Glutamatergic neuron (in vitro differentiated cells): Measurements from ENCODE around the gene CYB561D2. TPM values are rescaled to one million over a fixed set of nuclear protein-coding genes. Genes with fewer than 3 reads are reported as not detected.

ENCODE experiments used
- DNase-seq: peaks from one replicate; pipeline ENCODE4 v3.0.0; 2022
- H3K27ac Mint-ChIP-seq: one replicate; pipeline ENCODE4 v1.8.0; 2020; ENCODE audit warnings: mild to moderate bottlenecking, mixed read lengths, inconsistent platforms; ENCODE audit not compliant: unreplicated experiment
- H3K27me3 Mint-ChIP-seq: one replicate; pipeline ENCODE4 v1.8.0; 2020; ENCODE audit warnings: mild to moderate bottlenecking, moderate library complexity, mixed read lengths, inconsistent platforms; ENCODE audit not compliant: unreplicated experiment
- H3K36me3 Mint-ChIP-seq: one replicate; pipeline ENCODE4 v1.8.0; 2020; ENCODE audit warnings: mild to moderate bottlenecking, mixed read lengths, inconsistent platforms; ENCODE audit not compliant: unreplicated experiment
- H3K4me1 Mint-ChIP-seq: one replicate; pipeline ENCODE4 v1.8.0; 2020; ENCODE audit warnings: mild to moderate bottlenecking, low read depth, mixed read lengths, inconsistent platforms; ENCODE audit not compliant: unreplicated experiment
- H3K4me3 Mint-ChIP-seq: one replicate; pipeline ENCODE4 v1.8.0; 2020; ENCODE audit warnings: mild to moderate bottlenecking, mixed read lengths, inconsistent platforms; ENCODE audit not compliant: unreplicated experiment
- H3K9me3 Mint-ChIP-seq: one replicate; pipeline ENCODE4 v1.8.0; 2020; ENCODE audit warnings: mild to moderate bottlenecking, moderate library complexity, mixed read lengths, inconsistent platforms; ENCODE audit not compliant: unreplicated experiment
- total RNA-seq: library from RNA; stranded (reverse); fragmentation: NEBNext Ultra II Directional; extraction: Animal tissue kit (Norgen Biotek cat#: 25700); gene quantifications from one replicate; pipeline ENCODE4 v1.2.1, GENCODE V29; 2021; ENCODE audit not compliant: unreplicated experiment
- TF ChIP-seq, protein P1 (sequence below): fragments of 200-600 bp; sonication (generic); IDR thresholded peaks from one replicate; pipeline ENCODE4 v1.5.0; 2021; ENCODE audit not compliant: partially characterized antibody, unreplicated experiment

CYB561D2 gene
- total RNA-seq, 1 donor from 2014 or later, result 12.6 TPM

DNA sequence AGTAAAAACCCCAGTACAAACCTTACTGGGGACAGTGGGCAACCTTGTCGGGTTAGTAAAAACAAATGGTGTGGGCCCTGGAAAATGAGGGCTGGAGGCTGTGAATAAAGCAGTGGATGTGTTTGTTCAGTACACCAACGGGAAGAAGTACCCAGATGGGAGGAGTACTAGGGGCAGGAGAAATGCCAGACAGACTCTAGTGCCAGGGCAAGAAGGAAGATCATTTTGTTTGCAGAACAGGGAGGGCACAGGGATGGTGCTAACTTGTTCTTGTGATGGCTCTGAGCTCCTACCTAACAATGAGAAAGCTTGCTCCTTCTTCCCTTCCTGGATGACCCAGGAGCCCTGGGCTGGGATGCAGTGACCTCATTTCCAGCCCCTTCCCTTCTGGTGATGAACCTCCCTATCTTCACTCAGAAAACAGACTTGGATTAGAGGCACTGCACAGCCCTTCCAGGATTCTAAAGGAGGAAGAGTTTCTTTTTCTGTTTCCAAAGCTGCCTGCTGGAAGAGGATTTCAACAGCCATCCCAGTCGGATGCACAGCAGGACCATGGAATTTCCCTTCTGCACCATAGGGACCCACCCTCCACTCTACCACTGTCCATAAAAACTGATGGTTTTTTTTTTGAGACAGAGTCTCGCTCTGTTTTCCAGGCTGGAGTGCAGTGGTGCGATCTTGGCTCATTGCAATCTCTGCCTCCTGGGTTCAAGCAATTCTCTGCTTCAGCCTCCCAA is 16.2 kb upstream of the CYB561D2 start:
- DNase-seq, result no peak
- Mint-ChIP-seq H3K36me3 (peaks cover under 1% of the 10 kb centered on the region), H3K27ac (peak overlapping the region; percentile 82), H3K4me3 (peak overlapping the region; percentile 76), H3K4me1 (peaks cover 26% of the 10 kb centered on the region), H3K9me3 (peaks cover 17% of the 10 kb centered on the region), H3K27me3 (peaks cover 16% of the 10 kb centered on the region)
- TF ChIP-seq, protein P1, sequence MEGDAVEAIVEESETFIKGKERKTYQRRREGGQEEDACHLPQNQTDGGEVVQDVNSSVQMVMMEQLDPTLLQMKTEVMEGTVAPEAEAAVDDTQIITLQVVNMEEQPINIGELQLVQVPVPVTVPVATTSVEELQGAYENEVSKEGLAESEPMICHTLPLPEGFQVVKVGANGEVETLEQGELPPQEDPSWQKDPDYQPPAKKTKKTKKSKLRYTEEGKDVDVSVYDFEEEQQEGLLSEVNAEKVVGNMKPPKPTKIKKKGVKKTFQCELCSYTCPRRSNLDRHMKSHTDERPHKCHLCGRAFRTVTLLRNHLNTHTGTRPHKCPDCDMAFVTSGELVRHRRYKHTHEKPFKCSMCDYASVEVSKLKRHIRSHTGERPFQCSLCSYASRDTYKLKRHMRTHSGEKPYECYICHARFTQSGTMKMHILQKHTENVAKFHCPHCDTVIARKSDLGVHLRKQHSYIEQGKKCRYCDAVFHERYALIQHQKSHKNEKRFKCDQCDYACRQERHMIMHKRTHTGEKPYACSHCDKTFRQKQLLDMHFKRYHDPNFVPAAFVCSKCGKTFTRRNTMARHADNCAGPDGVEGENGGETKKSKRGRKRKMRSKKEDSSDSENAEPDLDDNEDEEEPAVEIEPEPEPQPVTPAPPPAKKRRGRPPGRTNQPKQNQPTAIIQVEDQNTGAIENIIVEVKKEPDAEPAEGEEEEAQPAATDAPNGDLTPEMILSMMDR, result no peak

DNA sequence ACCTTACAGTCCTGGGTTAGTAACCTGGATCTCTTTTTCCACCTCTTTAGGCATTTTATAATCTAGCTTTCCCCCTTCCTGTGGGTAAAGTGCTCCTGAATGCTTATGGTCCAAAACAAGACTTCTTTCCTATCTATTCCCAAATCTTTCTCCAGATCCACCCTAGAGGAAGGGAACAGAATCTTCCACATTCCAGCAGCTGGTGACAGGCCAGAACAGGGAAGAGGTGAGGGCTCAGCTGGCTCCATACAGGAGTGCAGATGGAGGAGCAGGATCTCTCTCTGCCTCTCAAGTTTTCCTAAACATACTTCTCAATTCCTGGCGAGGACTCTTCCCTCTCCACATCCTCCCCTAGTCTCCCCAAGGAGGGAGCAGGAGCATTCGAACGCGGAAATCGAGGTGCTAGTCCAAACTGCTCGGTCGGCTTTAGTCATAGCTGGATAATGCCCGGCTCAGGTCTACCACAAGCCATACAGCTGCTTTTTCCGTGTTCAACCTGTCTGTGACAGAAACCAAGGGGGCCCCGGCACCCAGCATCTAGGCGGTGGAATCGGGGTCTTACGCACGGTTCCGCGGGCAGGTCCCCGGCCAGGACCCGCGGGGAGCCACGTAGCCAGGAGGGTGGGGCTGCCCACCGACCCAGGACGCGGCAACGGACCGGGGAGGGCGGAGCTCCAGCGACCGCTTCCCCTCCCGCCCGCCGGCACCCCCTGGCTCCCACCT is 14.0 kb upstream of the CYB561D2 start:
- Mint-ChIP-seq H3K36me3 (peaks cover 4% of the 10 kb centered on the region), H3K9me3 (peaks cover 21% of the 10 kb centered on the region), H3K27me3 (peaks cover 26% of the 10 kb centered on the region), H3K4me3 (peak overlapping the region; percentile 100), H3K27ac (peak overlapping the region; percentile 98), H3K4me1 (peaks cover 29% of the 10 kb centered on the region)
- no peak for DNase-seq
- TF ChIP-seq, protein P1, result no peak

DNA sequence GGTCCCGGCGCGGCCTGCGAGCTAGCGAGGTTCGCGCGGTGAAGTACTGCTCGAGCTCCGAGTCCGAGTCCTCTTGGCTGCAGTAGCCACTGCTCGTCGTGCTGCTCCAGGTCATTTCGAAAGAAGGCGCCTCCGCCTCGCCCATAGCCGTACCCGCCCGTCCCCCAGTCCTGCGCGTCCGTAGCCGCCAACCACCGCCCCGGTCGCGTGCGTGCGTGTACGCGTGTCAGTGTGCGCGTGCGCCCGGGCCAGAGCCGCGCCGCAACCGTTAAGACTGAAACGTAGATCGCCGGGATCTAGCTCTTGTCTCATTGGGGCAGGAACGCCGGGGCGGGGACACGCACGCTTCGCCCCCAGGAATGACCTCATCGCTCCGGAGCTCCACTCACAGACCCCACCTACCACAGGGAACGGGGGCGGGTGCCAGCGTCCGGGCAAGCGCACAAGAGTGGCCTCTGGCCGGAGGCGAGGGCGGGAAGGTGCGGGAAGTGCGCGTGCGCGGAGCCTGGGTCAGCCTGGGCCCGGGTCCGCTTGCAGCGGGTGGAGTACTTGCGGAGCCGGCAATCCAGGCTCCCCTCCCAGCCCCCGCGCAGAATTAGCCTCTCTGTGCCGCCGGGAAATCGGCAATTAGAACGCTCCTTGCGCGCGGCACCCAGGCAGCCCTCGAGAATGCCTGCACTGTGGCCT is 13.3 kb upstream of the CYB561D2 start:
- Mint-ChIP-seq H3K27me3 (peaks cover 27% of the 10 kb centered on the region), H3K4me3 (peak overlapping the region; percentile 93), H3K4me1 (peaks cover 29% of the 10 kb centered on the region), H3K36me3 (peaks cover 4% of the 10 kb centered on the region), H3K9me3 (peaks cover 20% of the 10 kb centered on the region), H3K27ac (peak overlapping the region; percentile 93)
- DNase-seq, result peak; percentile 99
- TF ChIP-seq, protein P1, result no peak

DNA sequence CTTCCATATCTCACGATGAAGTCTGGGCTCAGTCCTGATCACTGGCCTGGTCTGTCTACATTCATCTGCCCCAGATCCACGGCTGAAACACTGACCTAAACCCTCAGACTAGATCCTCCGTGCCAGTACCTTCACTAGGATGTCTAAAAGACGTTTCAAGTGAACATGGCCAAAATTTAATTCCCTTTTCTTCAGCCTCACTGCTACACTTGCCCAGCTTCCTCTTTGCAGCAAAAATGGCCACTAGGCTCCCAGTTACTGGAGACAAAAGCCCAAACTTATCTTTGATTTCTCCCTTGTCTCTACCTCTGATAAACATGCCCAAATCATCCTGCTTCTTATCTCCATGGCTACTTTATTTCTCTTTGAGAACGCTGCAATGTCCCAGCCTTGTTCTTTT is 11.7 kb upstream of the CYB561D2 start:
- peak overlapping the region; percentile 40 for H3K27ac Mint-ChIP-seq
- TF ChIP-seq, protein P1, result no peak
- peaks cover 30% of the 10 kb centered on the region for H3K27me3 Mint-ChIP-seq
- peaks cover 24% of the 10 kb centered on the region for H3K4me1 Mint-ChIP-seq
- H3K4me3 Mint-ChIP-seq, result peak overlapping the region; percentile 93
- H3K9me3 Mint-ChIP-seq, result peaks cover 22% of the 10 kb centered on the region
- no peak for DNase-seq
- H3K36me3 Mint-ChIP-seq, result peaks cover 4% of the 10 kb centered on the region
